Vagina (tissue), 2 donors: Measurements from ENCODE around the gene PRSS38. TPM values are rescaled to one million over a fixed set of nuclear protein-coding genes. Genes with fewer than 3 reads are reported as not detected.

ENCODE experiments used
- DNase-seq, 2 donors: peaks; one replicate each; pipeline ENCODE4 v3.0.0-alpha.2; 2017; ENCODE audit errors: extremely low spot score in 2 of 2
- H3K27ac ChIP-seq: fragments of 200-600 bp; sonication (generic); one replicate; pipeline ENCODE4 v1.5.1; 2019
- H3K27me3 ChIP-seq: fragments of 200-600 bp; sonication (generic); one replicate; pipeline ENCODE4 v1.5.1; 2019
- H3K36me3 ChIP-seq, 2 donors: fragments of 200-600 bp; sonication (generic); one replicate each; pipeline ENCODE4 v1.5.1; 2017 to 2019
- H3K4me1 ChIP-seq: fragments of 200-600 bp; sonication (generic); one replicate; pipeline ENCODE4 v1.5.1; 2019
- H3K4me3 ChIP-seq, 2 donors: fragments of 200-600 bp; sonication (generic); 1 replicate in 1 of 2; 2 replicates in 1 of 2; pipeline ENCODE4 v1.5.1; 2016 to 2019
- H3K9me3 ChIP-seq: fragments of 200-600 bp; sonication (generic); one replicate; pipeline ENCODE4 v1.5.1; 2019
- CTCF ChIP-seq, 3 experiments: fragments of 450-650 bp in 2 of 3; fragments of 200-600 bp in 1 of 3; sonication (generic) in 1 of 3; IDR thresholded peaks; one replicate each; pipeline ENCODE4 v1.5.1; 2017 to 2019; ENCODE audit warnings: antibody characterized with exemption in 3 of 3, mild to moderate bottlenecking in 2 of 3, moderate library complexity in 2 of 3
- POLR2A ChIP-seq, 2 donors: fragments of 450-650 bp; IDR thresholded peaks; one replicate each; pipeline ENCODE4 v1.6.1; 2017; ENCODE audit warnings: antibody characterized with exemption in 2 of 2, mild to moderate bottlenecking in 2 of 2, moderate library complexity in 2 of 2
- POLR2AphosphoS5 ChIP-seq, 2 donors: sonication (generic); formaldehyde crosslinking; IDR thresholded peaks; one replicate each; pipeline ENCODE4 v1.9.0; 2017; ENCODE audit warnings: antibody characterized with exemption in 2 of 2, mild to moderate bottlenecking in 2 of 2, low read depth in 1 of 2; ENCODE audit not compliant: insufficient read depth in 1 of 2
- intact Hi-C: fragments of 100-400 bp; cut with DNase I; formaldehyde crosslinking; loops from one replicate; pipeline ENCODE4 v1.15.1; 2023
- total RNA-seq: library from RNA; depleted of rRNA; stranded (reverse); fragments of >200 nt; gene quantifications from one replicate; pipeline ENCODE4 v1.2.3, GENCODE V29; 2016

Gene PRSS38
- total RNA-seq, 1 donor from 2014 or later, result not detected

DNA sequence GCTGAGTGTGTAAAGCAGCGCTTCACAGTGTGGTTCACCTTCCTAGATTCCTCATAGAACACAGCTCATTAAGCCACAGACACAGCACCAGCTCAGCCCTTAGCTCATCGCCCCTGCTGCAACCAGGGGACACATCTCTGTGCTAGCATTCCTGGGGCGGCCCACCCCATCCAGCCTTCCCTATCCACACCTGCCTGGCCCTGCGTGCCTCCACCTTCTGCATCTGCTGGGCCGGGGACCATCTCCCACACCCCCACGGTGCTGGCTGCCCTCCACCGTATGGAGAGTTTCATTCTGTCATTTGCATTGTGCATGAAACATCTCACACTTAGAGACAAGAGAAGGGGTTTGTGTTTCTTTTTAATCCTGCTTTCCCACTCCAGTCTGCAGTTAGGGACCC, 35.8 kb upstream of the PRSS38 start:
- TF ChIP-seq CTCF (IDR thresholded peaks at IDR 0.05) (no peak), POLR2A (IDR thresholded peaks at IDR 0.05) (no peak), POLR2AphosphoS5 (IDR thresholded peaks at IDR 0.05; ENCODE audit: insufficient read depth in 1 of 2, low read depth in 1 of 2) (no peak)
- H3K4me3 ChIP-seq, result no peak overlapping the region
- no peak overlapping the region for H3K27ac ChIP-seq
- no peak for DNase-seq
- no peaks in the 10 kb centered on the region for H3K27me3 ChIP-seq
- H3K4me1 ChIP-seq, result peaks cover 4% of the 10 kb centered on the region
- no peaks in the 10 kb centered on the region for H3K9me3 ChIP-seq
- H3K36me3 ChIP-seq, result peaks cover 0 to 20% of the 10 kb centered on the region in 2 donors
- intact Hi-C loops, result no loop called here

GRCh38 chr1:227780101-227781044, 35.1 kb upstream of the PRSS38 start:
- intact Hi-C loops, result no loop called here
- no peak overlapping the region for H3K27ac ChIP-seq
- H3K4me3 ChIP-seq, result no peak overlapping the region
- peaks cover 0 to 20% of the 10 kb centered on the region in 2 donors for H3K36me3 ChIP-seq
- H3K4me1 ChIP-seq, result peaks cover 4% of the 10 kb centered on the region
- TF ChIP-seq CTCF (IDR thresholded peaks at IDR 0.05) (no peak), POLR2A (IDR thresholded peaks at IDR 0.05) (no peak), POLR2AphosphoS5 (IDR thresholded peaks at IDR 0.05; ENCODE audit: insufficient read depth in 1 of 2, low read depth in 1 of 2) (no peak)
- H3K27me3 ChIP-seq, result no peaks in the 10 kb centered on the region
- peak in 1 of 2 donors; percentile 93 for DNase-seq
- H3K9me3 ChIP-seq, result no peaks in the 10 kb centered on the region

- H3K27ac ChIP-seq, result no peak overlapping the region
- no peak overlapping the region for H3K4me3 ChIP-seq
- H3K36me3 ChIP-seq, result peaks cover 0 to 12% of the 10 kb centered on the region in 2 donors
- H3K4me1 ChIP-seq, result peaks cover 7% of the 10 kb centered on the region
- TF ChIP-seq POLR2A (IDR thresholded peaks at IDR 0.05) (no peak), CTCF (IDR thresholded peaks at IDR 0.05) (no peak), POLR2AphosphoS5 (IDR thresholded peaks at IDR 0.05; ENCODE audit: insufficient read depth in 1 of 2, low read depth in 1 of 2) (no peak)
- intact Hi-C loops, result no loop called here
- DNase-seq, result no peak
- H3K9me3 ChIP-seq, result no peaks in the 10 kb centered on the region
- no peaks in the 10 kb centered on the region for H3K27me3 ChIP-seq
Measured at GRCh38 chr1:227781314-227781930, 34.1 kb upstream of the PRSS38 start.

DNA sequence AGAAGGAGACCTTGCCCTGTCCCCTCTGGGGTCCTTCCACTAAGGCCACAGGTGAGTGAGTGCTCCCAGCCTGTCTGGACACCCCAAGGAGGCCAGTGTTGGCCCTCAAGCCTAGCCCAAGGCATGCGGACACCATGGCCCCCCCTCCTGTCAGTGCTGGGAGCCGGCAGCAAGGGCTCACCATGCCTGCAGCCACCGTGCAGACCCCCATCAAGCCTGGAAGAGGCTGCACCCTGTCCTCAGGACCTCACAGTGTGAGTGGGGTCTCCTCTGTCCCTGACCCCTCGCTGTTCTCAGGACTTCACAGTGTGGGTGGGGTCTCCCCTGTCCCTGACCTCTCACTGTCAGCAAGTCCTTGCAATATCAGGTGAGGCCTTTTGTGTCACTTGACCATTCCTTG, 33.2 kb upstream of the PRSS38 start:
- Histone ChIP-seq H3K27me3 (no peaks in the 10 kb centered on the region), H3K4me1 (peaks cover 15% of the 10 kb centered on the region), H3K36me3 (peaks cover 0 to 7% of the 10 kb centered on the region in 2 donors), H3K27ac (no peak overlapping the region), H3K4me3 (no peak overlapping the region), H3K9me3 (no peaks in the 10 kb centered on the region)
- TF ChIP-seq POLR2AphosphoS5 (IDR thresholded peaks at IDR 0.05; ENCODE audit: insufficient read depth in 1 of 2, low read depth in 1 of 2) (no peak), POLR2A (IDR thresholded peaks at IDR 0.05) (no peak), CTCF (IDR thresholded peaks at IDR 0.05) (no peak)
- DNase-seq, result peak in 1 of 2 donors; percentile 84
- intact Hi-C loops, result no loop called here
